Neuron (in vitro differentiated cells): ENCODE measurements around the gene NIPAL4.

Source experiments
- H2AFZ ChIP-seq: one replicate; pipeline ENCODE4 v1.6.1; 2013; ENCODE audit warnings: low read depth, mild to moderate bottlenecking, inconsistent platforms, low read length, moderate library complexity
- H3K27me3 ChIP-seq: one replicate; pipeline ENCODE4 v1.6.1; 2013; ENCODE audit warnings: low read length; ENCODE audit not compliant: insufficient read depth
- H3K36me3 ChIP-seq: one replicate; pipeline ENCODE4 v1.6.1; 2013; ENCODE audit warnings: low read length; ENCODE audit not compliant: insufficient read depth
- H3K4me1 ChIP-seq: one replicate; pipeline ENCODE4 v1.6.1; 2013; ENCODE audit warnings: low read length; ENCODE audit not compliant: insufficient read depth
- H3K4me3 ChIP-seq: 2 replicates; pipeline ENCODE4 v1.5.1; 2013; ENCODE audit warnings: mild to moderate bottlenecking, low read length, moderate library complexity
- H3K9me3 ChIP-seq: one replicate; pipeline ENCODE4 v1.6.1; 2013; ENCODE audit warnings: low read length

Gene NIPAL4

GRCh38 chr5:157502143-157502647, 42.2 kb downstream of the NIPAL4 start:
- H3K36me3 ChIP-seq: no peaks in the 10 kb centered on the region
- no peak overlapping the region for H2AFZ ChIP-seq
- no peaks in the 10 kb centered on the region for H3K27me3 ChIP-seq
- no peak overlapping the region for H3K4me3 ChIP-seq
- H3K4me1 ChIP-seq: no peaks in the 10 kb centered on the region
- H3K9me3 ChIP-seq: no peaks in the 10 kb centered on the region

DNA sequence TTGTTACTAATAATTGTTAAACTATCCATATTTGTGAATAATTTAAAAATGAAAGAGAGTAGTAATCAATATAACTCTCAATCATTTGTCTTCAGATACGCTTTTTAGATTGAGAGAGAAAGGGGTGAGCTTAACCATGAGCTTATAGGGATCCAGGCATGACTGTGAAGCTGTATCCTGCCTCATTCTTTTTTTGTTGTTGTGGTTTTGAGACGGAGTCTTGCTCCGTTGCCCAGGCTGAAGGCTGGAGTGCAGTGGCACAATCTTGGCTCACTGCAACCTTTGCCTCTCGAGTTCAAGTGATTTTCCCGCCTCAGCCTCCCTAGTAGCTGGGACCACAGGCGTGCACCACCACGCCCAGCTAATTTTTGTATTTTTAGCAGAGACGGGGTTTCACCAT, 44.0 kb downstream of the NIPAL4 start:
- H2AFZ ChIP-seq: no peak overlapping the region
- H3K36me3 ChIP-seq: no peaks in the 10 kb centered on the region
- H3K4me3 ChIP-seq: no peak overlapping the region
- no peaks in the 10 kb centered on the region for H3K9me3 ChIP-seq
- no peaks in the 10 kb centered on the region for H3K4me1 ChIP-seq
- no peaks in the 10 kb centered on the region for H3K27me3 ChIP-seq

- H3K27me3 ChIP-seq: no peaks in the 10 kb centered on the region
- H3K36me3 ChIP-seq: no peaks in the 10 kb centered on the region
- no peak overlapping the region for H3K4me3 ChIP-seq
- H2AFZ ChIP-seq: no peak overlapping the region
- no peaks in the 10 kb centered on the region for H3K4me1 ChIP-seq
- no peaks in the 10 kb centered on the region for H3K9me3 ChIP-seq
Measured at GRCh38 chr5:157505496-157505895, 45.5 kb downstream of the NIPAL4 start.

DNA sequence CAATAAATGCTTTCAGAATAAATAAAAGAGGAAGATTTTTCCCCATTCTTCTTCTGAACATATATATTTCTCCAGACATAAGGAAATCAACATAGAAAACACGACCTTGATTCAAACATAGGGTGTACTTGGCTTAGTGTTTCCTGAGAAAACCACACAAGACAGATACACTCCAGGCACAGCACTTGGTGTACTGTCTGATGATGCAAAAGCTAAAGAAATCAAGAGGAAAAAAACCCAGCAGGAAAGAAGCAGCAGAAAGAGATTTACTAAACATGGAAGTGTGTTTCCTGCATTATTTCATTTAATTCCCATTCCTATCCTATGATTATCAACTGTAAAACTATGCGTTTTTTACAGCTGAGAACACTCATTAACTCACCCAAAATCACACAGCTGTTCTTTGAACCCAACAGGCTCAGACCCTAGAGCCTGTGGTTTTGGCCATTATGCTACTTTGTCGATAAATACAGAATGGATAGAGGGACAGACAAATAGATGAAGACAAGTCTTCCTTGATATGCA, 46.1 kb downstream of the NIPAL4 start:
- no peaks in the 10 kb centered on the region for H3K27me3 ChIP-seq
- H2AFZ ChIP-seq: no peak overlapping the region
- H3K4me3 ChIP-seq: no peak overlapping the region
- H3K36me3 ChIP-seq: no peaks in the 10 kb centered on the region
- H3K4me1 ChIP-seq: peaks cover under 1% of the 10 kb centered on the region
- no peaks in the 10 kb centered on the region for H3K9me3 ChIP-seq

DNA sequence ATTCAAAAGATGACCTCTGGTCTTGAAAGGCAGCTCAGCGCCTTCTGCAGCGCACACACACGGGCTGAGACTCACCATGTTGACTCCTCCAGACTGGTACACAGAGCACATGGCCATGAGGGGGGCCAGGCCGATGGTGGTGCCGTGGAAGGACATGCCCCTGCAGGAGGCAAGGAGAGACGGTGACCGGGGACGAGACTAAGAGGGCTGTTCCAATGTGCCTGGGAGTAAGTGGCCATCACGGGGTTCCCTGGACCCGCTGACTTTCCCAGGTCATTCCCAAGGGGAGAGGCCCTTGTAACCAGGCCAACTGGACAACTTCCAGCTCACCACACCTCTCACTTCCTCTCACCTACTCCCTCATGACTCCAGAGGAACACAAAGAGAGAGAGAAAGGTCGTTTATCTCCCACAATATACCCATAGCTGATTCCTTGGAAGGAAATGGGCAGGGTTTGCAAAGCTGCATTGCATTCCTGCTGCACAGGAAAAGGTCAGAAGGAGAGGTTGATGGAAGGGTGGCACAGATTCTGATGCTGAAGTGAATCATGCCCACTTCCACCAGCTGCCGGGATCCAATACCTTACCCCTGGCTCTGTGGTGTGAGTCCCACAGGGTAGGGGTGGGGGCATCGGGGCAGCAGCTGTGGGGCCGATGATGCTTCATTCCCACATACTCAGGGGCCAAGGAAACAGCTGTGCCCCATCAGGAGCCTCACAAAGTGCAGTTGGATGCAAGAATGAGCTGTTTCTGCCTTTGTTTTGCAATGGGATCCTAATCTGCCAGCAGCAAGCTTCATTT, 47.2 kb downstream of the NIPAL4 start:
- Histone ChIP-seq H3K4me1 (peaks cover 5% of the 10 kb centered on the region), H3K27me3 (no peaks in the 10 kb centered on the region), H3K4me3 (no peak overlapping the region), H3K36me3 (no peaks in the 10 kb centered on the region), H3K9me3 (no peaks in the 10 kb centered on the region), H2AFZ (no peak overlapping the region)

- Histone ChIP-seq H3K4me1 (peaks cover 5% of the 10 kb centered on the region), H3K36me3 (no peaks in the 10 kb centered on the region), H3K27me3 (no peaks in the 10 kb centered on the region), H2AFZ (no peak overlapping the region), H3K4me3 (no peak overlapping the region), H3K9me3 (no peaks in the 10 kb centered on the region)
Measured at GRCh38 chr5:157509093-157509492, 49.1 kb downstream of the NIPAL4 start.

DNA sequence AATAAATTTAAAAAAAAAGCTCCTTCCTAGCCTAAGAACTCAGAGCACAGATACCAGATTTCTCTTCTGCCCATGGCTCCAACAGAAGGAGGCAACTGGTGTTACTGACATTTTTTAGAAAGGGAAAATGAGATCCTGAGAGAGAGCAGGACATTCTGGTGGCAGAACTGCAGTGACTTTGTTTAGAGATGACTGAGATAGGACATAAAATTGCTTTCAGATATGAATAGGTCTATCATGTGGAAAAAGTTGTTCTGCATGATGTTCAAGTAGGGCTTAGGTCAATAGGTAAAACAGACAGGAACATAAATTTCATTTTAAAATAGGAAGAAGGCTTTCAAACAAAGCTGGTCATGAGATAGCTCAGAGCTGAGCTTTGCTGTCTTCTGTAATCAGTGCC, 49.6 kb downstream of the NIPAL4 start:
- H3K27me3 ChIP-seq: no peaks in the 10 kb centered on the region
- peaks cover 5% of the 10 kb centered on the region for H3K4me1 ChIP-seq
- H3K36me3 ChIP-seq: no peaks in the 10 kb centered on the region
- H2AFZ ChIP-seq: no peak overlapping the region
- H3K9me3 ChIP-seq: no peaks in the 10 kb centered on the region
- no peak overlapping the region for H3K4me3 ChIP-seq

GRCh38 chr5:157510682-157511081, 50.7 kb downstream of the NIPAL4 start:
- no peak overlapping the region for H3K4me3 ChIP-seq
- H3K9me3 ChIP-seq: no peaks in the 10 kb centered on the region
- H3K4me1 ChIP-seq: peaks cover 5% of the 10 kb centered on the region
- no peaks in the 10 kb centered on the region for H3K27me3 ChIP-seq
- no peaks in the 10 kb centered on the region for H3K36me3 ChIP-seq
- no peak overlapping the region for H2AFZ ChIP-seq

GRCh38 chr5:157511651-157512644, 51.9 kb downstream of the NIPAL4 start:
- Histone ChIP-seq H3K4me1 (peaks cover 5% of the 10 kb centered on the region), H3K27me3 (no peaks in the 10 kb centered on the region), H3K36me3 (no peaks in the 10 kb centered on the region), H3K9me3 (no peaks in the 10 kb centered on the region), H3K4me3 (no peak overlapping the region), H2AFZ (no peak overlapping the region)

DNA sequence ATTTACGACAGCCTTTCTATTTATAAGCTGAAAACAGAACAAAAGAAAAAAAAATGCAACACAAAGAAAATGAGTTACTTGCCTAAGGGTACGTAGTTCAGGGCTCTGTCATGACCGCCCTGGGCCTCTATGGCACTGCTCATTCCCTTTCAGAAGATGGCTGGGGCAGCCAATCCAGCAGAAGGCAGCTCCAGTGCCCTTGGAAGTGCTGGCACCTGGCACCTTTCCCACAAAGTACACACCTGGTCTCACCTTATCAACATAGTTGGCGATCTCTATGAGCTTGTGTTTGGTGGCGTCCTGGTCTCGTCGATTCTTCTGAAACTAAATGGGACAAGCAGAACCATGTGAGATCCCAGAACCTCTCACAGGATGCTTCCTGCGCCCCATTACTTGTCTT, 53.2 kb downstream of the NIPAL4 start:
- Histone ChIP-seq H3K4me1 (peaks cover 5% of the 10 kb centered on the region), H3K36me3 (no peaks in the 10 kb centered on the region), H3K9me3 (no peaks in the 10 kb centered on the region), H3K27me3 (no peaks in the 10 kb centered on the region), H3K4me3 (no peak overlapping the region), H2AFZ (no peak overlapping the region)

- no peak overlapping the region for H2AFZ ChIP-seq
- no peaks in the 10 kb centered on the region for H3K27me3 ChIP-seq
- H3K4me3 ChIP-seq: no peak overlapping the region
- H3K4me1 ChIP-seq: peaks cover 5% of the 10 kb centered on the region
- no peaks in the 10 kb centered on the region for H3K36me3 ChIP-seq
- H3K9me3 ChIP-seq: no peaks in the 10 kb centered on the region
Measured at GRCh38 chr5:157514974-157515373, 55.0 kb downstream of the NIPAL4 start.

- H3K4me3 ChIP-seq: no peak overlapping the region
Measured at GRCh38 chr5:157516006-157516405, 56.0 kb downstream of the NIPAL4 start.

More at GRCh38 chr5:157516006-157516405, 56.0 kb downstream of the NIPAL4 start:
- Histone ChIP-seq H2AFZ (no peak overlapping the region), H3K36me3 (no peaks in the 10 kb centered on the region), H3K9me3 (no peaks in the 10 kb centered on the region), H3K4me1 (peaks cover 5% of the 10 kb centered on the region), H3K27me3 (no peaks in the 10 kb centered on the region)
